T-helper 1 cell treated with Interleukin-12 subunit alpha and Interleukin-12 subunit beta and Interleukin-4 antibody, amounts not matched to agents 30 ng/mL and 1 ng/mL, for 36 hours (primary cell): ENCODE results near the gene TMEM123. TPM values are rescaled to one million over a fixed set of nuclear protein-coding genes. Genes with fewer than 3 reads are reported as not detected.
"Not testable (repeated sequence)": the region's sequence is repeated elsewhere in the genome, so short reads cannot be mapped to it uniquely, and the experiment has no call there.

ENCODE experiments used
- intact Hi-C: fragments of 100-400 bp; cut with micrococcal nuclease; formaldehyde crosslinking; loops from one replicate; pipeline ENCODE4 v1.15.1; 2024
- total RNA-seq: library from RNA; stranded (reverse); gene quantifications from 2 replicates; pipeline ENCODE4 v1.2.3, GENCODE V29; 2022

The TMEM123 gene
- total RNA-seq, 1 donor from 2014 or later: 359 TPM

- intact Hi-C loops: loop anchor here (1.0 to 5.0 kb wide), 6 partner anchors 14 to 586 kb away; partner anchors contain the start of gene BIRC2
Observed at GRCh38 chr11:102451041-102451680, 1.4 kb downstream of the TMEM123 start.

GRCh38 chr11:102449651-102450570 is 2.7 kb downstream of the TMEM123 start:
- intact Hi-C loops: loop anchor here (2.0 to 5.0 kb wide), 2 partner anchors 13 to 587 kb away; no protein-coding TSS in a partner anchor

- intact Hi-C loops: no loop called here
Observed at GRCh38 chr11:102448869-102449224, 3.7 kb downstream of the TMEM123 start.

GRCh38 chr11:102447941-102448868 is 4.4 kb downstream of the TMEM123 start:
- intact Hi-C loops: loop anchor here (1.0 kb wide), 3 partner anchors 9 to 661 kb away; partner anchors contain the start of gene DYNC2H1

- intact Hi-C loops: loop anchor here (1.0 kb wide), 3 partner anchors 8 to 662 kb away; partner anchors contain the start of gene DYNC2H1
Observed at GRCh38 chr11:102447193-102447592, 5.4 kb downstream of the TMEM123 start.

GRCh38 chr11:102446606-102447005 is 6.0 kb downstream of the TMEM123 start:
- intact Hi-C loops: loop anchor here (1.0 kb wide), 3 partner anchors 7 to 663 kb away; partner anchors contain the start of gene DYNC2H1

GRCh38 chr11:102444693-102445092 is 7.9 kb downstream of the TMEM123 start:
- intact Hi-C loops: not testable (repeated sequence)

GRCh38 chr11:102444142-102444541 is 8.4 kb downstream of the TMEM123 start:
- intact Hi-C loops: not testable (repeated sequence)

GRCh38 chr11:102439063-102439363 is 13.6 kb downstream of the TMEM123 start:
- intact Hi-C loops: loop anchor here (1.0 kb wide), 1 partner anchor 8 kb away; no protein-coding TSS in a partner anchor

- intact Hi-C loops: loop anchor here (1.0 kb wide), 1 partner anchor 9 kb away; no protein-coding TSS in a partner anchor
Observed at GRCh38 chr11:102438311-102439062, 14.1 kb downstream of the TMEM123 start.

- intact Hi-C loops: loop anchor here (2.0 kb wide), 1 partner anchor 13 kb away; no protein-coding TSS in a partner anchor
Observed at GRCh38 chr11:102437727-102438126, 14.8 kb downstream of the TMEM123 start.

GRCh38 chr11:102436976-102437375 is 15.6 kb downstream of the TMEM123 start:
- intact Hi-C loops: loop anchor here (2.0 kb wide), 1 partner anchor 14 kb away; no protein-coding TSS in a partner anchor

GRCh38 chr11:102436561-102436960 is 16.0 kb downstream of the TMEM123 start:
- intact Hi-C loops: loop anchor here (2.0 kb wide), 1 partner anchor 14 kb away; no protein-coding TSS in a partner anchor

- intact Hi-C loops: loop anchor here (2.0 kb wide), 1 partner anchor 15 kb away; no protein-coding TSS in a partner anchor
Observed at GRCh38 chr11:102435688-102436087, 16.9 kb downstream of the TMEM123 start.

- intact Hi-C loops: not testable (repeated sequence)
Observed at GRCh38 chr11:102433571-102433970, 19.0 kb downstream of the TMEM123 start.

- intact Hi-C loops: not testable (repeated sequence)
Observed at GRCh38 chr11:102432560-102432959, 20.0 kb downstream of the TMEM123 start.

GRCh38 chr11:102431404-102431803 is 21.2 kb downstream of the TMEM123 start:
- intact Hi-C loops: no loop called here

- intact Hi-C loops: loop anchor here (1.0 kb wide), 3 partner anchors 8 to 17 kb away; no protein-coding TSS in a partner anchor
Observed at GRCh38 chr11:102430158-102430836, 22.3 kb downstream of the TMEM123 start.

GRCh38 chr11:102429691-102430090 is 22.9 kb downstream of the TMEM123 start:
- intact Hi-C loops: loop anchor here (1.0 kb wide), 3 partner anchors 7 to 18 kb away; no protein-coding TSS in a partner anchor
